HepG2 (cell line): Measurements from ENCODE around the gene LPCAT4. TPM values are rescaled to one million over a fixed set of nuclear protein-coding genes. Genes with fewer than 3 reads are reported as not detected.

Experiments
- ATAC-seq: fragments of 200-7000 bp; cut with Tn5 transposase; 3 replicates; pipeline ENCODE4 v1.9.1; 2020; ENCODE audit warnings: mild to moderate bottlenecking, moderate library complexity
- BruUV-seq: library from RNA; stranded (reverse); fragments of 400-500 nt; replicated peaks from 2 replicates; lab custom pipeline; 2021; lab: Mats Ljungman, UMichigan
- CTCF ChIA-PET: fragments of 300-600 bp; formaldehyde crosslinking; extraction: SDS; loops from one replicate; lab custom pipeline; 2021; ENCODE audit warnings: low total read pairs, inconsistent platforms, low intra/inter-chr PET ratio; lab: Yijun Ruan, JAX
- POLR2A ChIA-PET: fragments of 350-600 bp; sonication (Branson Sonifier 250); formaldehyde crosslinking; loops from one replicate; lab custom pipeline; 2020; ENCODE audit warnings: antibody characterized with exemption, inconsistent platforms; lab: Yijun Ruan, JAX
- DNase-seq: peaks from one replicate; pipeline ENCODE4 v3.0.0-alpha.2; 2015; ENCODE audit warnings: low spot score
- FAIRE-seq: peaks from 3 replicates; lab custom pipeline; 2011; peaks lifted over from hg19 to GRCh38; lab: Jason Lieb, UNC
- H2AFZ ChIP-seq: one replicate; pipeline ENCODE4 v1.6.1; 2011; ENCODE audit warnings: low read length, inconsistent platforms
- H3K27ac ChIP-seq: fragments of 300-600 bp; 3 replicates; pipeline ENCODE4 v1.8.0; 2011; ENCODE audit warnings: mixed run types, mild to moderate bottlenecking, mixed read lengths, low read length, inconsistent platforms; ENCODE audit not compliant: insufficient read depth; ENCODE audit errors: extremely low read length
- H3K27me3 ChIP-seq, 2 experiments: fragments of 200-600 bp in 1 of 2; 2 replicates in 1 of 2; 3 replicates in 1 of 2; pipeline versions ENCODE4 v1.6.0 to v1.8.0; 2011; ENCODE audit warnings: low read length in 2 of 2, mild to moderate bottlenecking in 2 of 2, moderate library complexity in 2 of 2, inconsistent platforms in 1 of 2; ENCODE audit not compliant: insufficient read depth in 2 of 2, control insufficient read depth in 1 of 2
- H3K36me3 ChIP-seq, 2 experiments: fragments of 200-600 bp in 1 of 2; replicated peaks in 1 of 2; 2 replicates in 1 of 2; 3 replicates in 1 of 2; pipeline versions ENCODE4 v1.5.1 to v1.8.0; 2011; ENCODE audit warnings: low read length in 2 of 2, inconsistent platforms in 1 of 2; ENCODE audit not compliant: insufficient read depth in 2 of 2, control insufficient read depth in 1 of 2
- H3K4me1 ChIP-seq: 2 replicates; pipeline ENCODE4 v1.5.1; 2012; ENCODE audit warnings: low read length, inconsistent platforms; ENCODE audit not compliant: insufficient read depth
- H3K4me2 ChIP-seq: 2 replicates; pipeline ENCODE4 v1.6.0; 2011; ENCODE audit warnings: low read depth, low read length, inconsistent platforms
- H3K4me3 ChIP-seq, 3 experiments: fragments of 200-600 bp in 1 of 3; sonication (generic), shearing (Covaris generic) in 1 of 3; replicated peaks in 1 of 3; 2 replicates each; pipeline ENCODE4 v1.5.1; 2011 to 2016; ENCODE audit warnings: low read length in 3 of 3, inconsistent platforms in 2 of 3, low read depth in 2 of 3, mild to moderate bottlenecking in 2 of 3, control low read depth in 1 of 3, mixed read lengths in 1 of 3; ENCODE audit not compliant: insufficient read depth in 1 of 3
- H3K79me2 ChIP-seq: one replicate; pipeline ENCODE4 v1.6.1; 2011; ENCODE audit warnings: low read length, inconsistent platforms; ENCODE audit not compliant: insufficient read depth
- H3K9ac ChIP-seq: 2 replicates; pipeline ENCODE4 v1.6.0; 2011; ENCODE audit warnings: mild to moderate bottlenecking, low read depth, low read length, inconsistent platforms; ENCODE audit not compliant: insufficient read depth
- H3K9me3 ChIP-seq: 2 replicates; pipeline ENCODE4 v1.5.1; 2012; ENCODE audit warnings: mild to moderate bottlenecking, low read length
- H4K20me1 ChIP-seq: 2 replicates; pipeline ENCODE4 v1.6.0; 2011; ENCODE audit warnings: inconsistent platforms, mild to moderate bottlenecking, low read length, moderate library complexity; ENCODE audit not compliant: insufficient read depth
- ARID2 ChIP-seq: sonication (generic); formaldehyde crosslinking; IDR thresholded peaks from 2 replicates; pipeline ENCODE4 v1.8.1; 2022; ENCODE audit warnings: mild to moderate bottlenecking, missing genetic modification reagents, borderline replicate concordance
- HNRNPLL ChIP-seq: fragments of 200-400 bp; formaldehyde crosslinking; IDR thresholded peaks from 2 replicates; pipeline ENCODE4 v1.6.1; 2017; ENCODE audit warnings: mild to moderate bottlenecking, low read depth, low read length; ENCODE audit not compliant: poor library complexity, severe bottlenecking
- KDM1A ChIP-seq: IDR thresholded peaks from 2 replicates; pipeline ENCODE4 v1.6.1; 2016; ENCODE audit warnings: missing compliant biosample characterization
- KDM3A ChIP-seq: IDR thresholded peaks from 2 replicates; pipeline ENCODE4 v1.6.1; 2018; ENCODE audit warnings: low read depth, missing compliant biosample characterization
- PRDM10 ChIP-seq: sonication (generic); formaldehyde crosslinking; IDR thresholded peaks from 2 replicates; pipeline ENCODE4 v1.4.0; 2020; ENCODE audit warnings: low read depth, missing genetic modification reagents
- TFE3 ChIP-seq: IDR thresholded peaks from 2 replicates; pipeline ENCODE4 v1.6.1; 2016
- ZNF205 ChIP-seq: IDR thresholded peaks from 2 replicates; pipeline ENCODE4 v1.6.1; 2018; ENCODE audit warnings: missing biosample characterization, missing genetic modification reagents
- ZNF781 ChIP-seq: sonication (generic); formaldehyde crosslinking; IDR thresholded peaks from 2 replicates; pipeline ENCODE4 v1.5.1; 2020; ENCODE audit warnings: borderline replicate concordance, mild to moderate bottlenecking, missing genetic modification reagents; ENCODE audit errors: not compliant biosample characterization
- WGBS: methylation state at CpG from one replicate; pipeline ENCODE4 v1.1.6; 2017; ENCODE audit warnings: low lambda C conversion rate; 5-methylcytosine and 5-hydroxymethylcytosine counted together
- in situ Hi-C: cut with HindIII; loops from 2 replicates; pipeline ENCODE4 v1.10.0; 2017; ENCODE audit warnings: low pct_unique_long_range_greater_than_20kb; ENCODE audit not compliant: extremely low pct_ligation_motif_present
- intact Hi-C: fragments of 100-400 bp; cut with micrococcal nuclease; formaldehyde crosslinking; loops from one replicate; pipeline ENCODE4 v1.10.0; 2022; ENCODE audit not compliant: unreplicated experiment
- polyA plus RNA-seq, 8 experiments: library from polyadenylated mRNA; depleted of rRNA in 3 of 8; stranded (reverse) in 7 of 8; unstranded in 1 of 8; fragments of >200 nt; fragmentation: Illumina TruSeq in 4 of 8; extraction: Trizol in 4 of 8; gene quantifications; 2 replicates each; pipeline versions ENCODE4 v1.2.1 to v1.2.3, GENCODE V29; 2011 to 2016; ENCODE audit warnings: low read depth in 4 of 8, missing spikeins in 1 of 8, mixed read lengths in 1 of 8; ENCODE audit not compliant: insufficient read depth in 1 of 8
- total RNA-seq, 5 experiments: library from RNA; depleted of rRNA; stranded (reverse); fragments of >200 nt; fragmentation: Illumina TruSeq; extraction: Trizol; gene quantifications; 2 replicates each; pipeline ENCODE4 v1.2.3, GENCODE V29; 2016; ENCODE audit warnings: low read depth in 1 of 5
- TF ChIP-seq, protein P1 (sequence below): sonication (generic); formaldehyde crosslinking; IDR thresholded peaks from 2 replicates; pipeline ENCODE4 v1.4.0; 2020; ENCODE audit warnings: low read depth, mild to moderate bottlenecking, missing genetic modification reagents
- TF ChIP-seq, protein P2 (sequence below), 2 experiments: sonication (generic) in 1 of 2; formaldehyde crosslinking in 1 of 2; IDR thresholded peaks; 2 replicates each; pipeline versions ENCODE4 v1.6.1 to v1.9.0; 2014 to 2022; ENCODE audit warnings: antibody characterized with exemption in 1 of 2, borderline replicate concordance in 1 of 2, inconsistent platforms in 1 of 2, low read depth in 1 of 2, missing genetic modification reagents in 1 of 2

The LPCAT4 gene
- total and polyA plus RNA-seq, 2 of the 13 experiments (the other 11 are each of a cell fraction or from before 2014, with no cell fraction given) = 8.1 to 57.1 TPM

GRCh38 chr15:34335176-34336032, 31.6 kb downstream of the LPCAT4 start:
- Histone ChIP-seq H3K4me3 (no peak overlapping the region), H3K27me3 (no peaks in the 10 kb centered on the region; a peak in 1 of 5 replicates), H4K20me1 (no peaks in the 10 kb centered on the region), H2AFZ (no peak overlapping the region), H3K27ac (no peak overlapping the region), H3K9ac (no peak overlapping the region), H3K9me3 (no peaks in the 10 kb centered on the region), H3K4me2 (no peak overlapping the region), H3K36me3 (0 out of 5 replicates have a peak, but pooled peaks cover 0 to 3% of the 10 kb centered on the region in 2 experiments), H3K4me1 (peaks cover 36% of the 10 kb centered on the region), H3K79me2 (no peaks in the 10 kb centered on the region)
- 92% methylated on average over 3 of the region's 3 CpGs for WGBS
- in situ Hi-C loops (no loop called here), intact Hi-C loops (no loop called here)
- CTCF ChIA-PET = no interaction called here
- POLR2A ChIA-PET = no interaction called here
- no TSS peak for BruUV-seq
- no peak for FAIRE-seq
- no peak for ATAC-seq
- no peak for DNase-seq
- TF ChIP-seq ZNF205 (CRISPR knock-in tag) = no peak
- TF ChIP-seq KDM3A (CRISPR knock-in tag) = no peak
- no peak for TF ChIP-seq ZNF781
- TF ChIP-seq PRDM10 = no peak
- TF ChIP-seq, protein P1, sequence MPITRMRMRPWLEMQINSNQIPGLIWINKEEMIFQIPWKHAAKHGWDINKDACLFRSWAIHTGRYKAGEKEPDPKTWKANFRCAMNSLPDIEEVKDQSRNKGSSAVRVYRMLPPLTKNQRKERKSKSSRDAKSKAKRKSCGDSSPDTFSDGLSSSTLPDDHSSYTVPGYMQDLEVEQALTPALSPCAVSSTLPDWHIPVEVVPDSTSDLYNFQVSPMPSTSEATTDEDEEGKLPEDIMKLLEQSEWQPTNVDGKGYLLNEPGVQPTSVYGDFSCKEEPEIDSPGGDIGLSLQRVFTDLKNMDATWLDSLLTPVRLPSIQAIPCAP (CRISPR knock-in tag) = no peak
- TF ChIP-seq, protein P2, sequence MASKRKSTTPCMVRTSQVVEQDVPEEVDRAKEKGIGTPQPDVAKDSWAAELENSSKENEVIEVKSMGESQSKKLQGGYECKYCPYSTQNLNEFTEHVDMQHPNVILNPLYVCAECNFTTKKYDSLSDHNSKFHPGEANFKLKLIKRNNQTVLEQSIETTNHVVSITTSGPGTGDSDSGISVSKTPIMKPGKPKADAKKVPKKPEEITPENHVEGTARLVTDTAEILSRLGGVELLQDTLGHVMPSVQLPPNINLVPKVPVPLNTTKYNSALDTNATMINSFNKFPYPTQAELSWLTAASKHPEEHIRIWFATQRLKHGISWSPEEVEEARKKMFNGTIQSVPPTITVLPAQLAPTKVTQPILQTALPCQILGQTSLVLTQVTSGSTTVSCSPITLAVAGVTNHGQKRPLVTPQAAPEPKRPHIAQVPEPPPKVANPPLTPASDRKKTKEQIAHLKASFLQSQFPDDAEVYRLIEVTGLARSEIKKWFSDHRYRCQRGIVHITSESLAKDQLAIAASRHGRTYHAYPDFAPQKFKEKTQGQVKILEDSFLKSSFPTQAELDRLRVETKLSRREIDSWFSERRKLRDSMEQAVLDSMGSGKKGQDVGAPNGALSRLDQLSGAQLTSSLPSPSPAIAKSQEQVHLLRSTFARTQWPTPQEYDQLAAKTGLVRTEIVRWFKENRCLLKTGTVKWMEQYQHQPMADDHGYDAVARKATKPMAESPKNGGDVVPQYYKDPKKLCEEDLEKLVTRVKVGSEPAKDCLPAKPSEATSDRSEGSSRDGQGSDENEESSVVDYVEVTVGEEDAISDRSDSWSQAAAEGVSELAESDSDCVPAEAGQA (IDR thresholded peaks at IDR 0.05; ENCODE audit: low read depth) = no peak
- TF ChIP-seq, protein P2 (CRISPR knock-in tag; IDR thresholded peaks at IDR 0.05; ENCODE audit: borderline replicate concordance) = no peak
- no peak for TF ChIP-seq TFE3 (CRISPR knock-in tag)
- TF ChIP-seq ARID2 (CRISPR knock-in tag) = no peak
- no peak for TF ChIP-seq HNRNPLL
- TF ChIP-seq KDM1A (CRISPR knock-in tag) = no peak
